HT1080 (cell line): ENCODE results near the gene CAT. TPM values are rescaled to one million over a fixed set of nuclear protein-coding genes. Genes with fewer than 3 reads are reported as not detected.
"Not testable (repeated sequence)": the region's sequence is repeated elsewhere in the genome, so short reads cannot be mapped to it uniquely, and the experiment has no call there.

Experiments used
- DNase-seq: peaks from one replicate; pipeline ENCODE4 v3.0.0-alpha.2; 2015; ENCODE audit warnings: low read depth
- total RNA-seq: library from RNA; depleted of rRNA; stranded (reverse); fragments of >200 nt; shearing (Covaris generic); gene quantifications from 2 replicates; pipeline ENCODE4 v1.2.3, GENCODE V29; 2014

Gene CAT
- total RNA-seq, 1 experiment from 2014 or later, result 34.1 TPM

DNA sequence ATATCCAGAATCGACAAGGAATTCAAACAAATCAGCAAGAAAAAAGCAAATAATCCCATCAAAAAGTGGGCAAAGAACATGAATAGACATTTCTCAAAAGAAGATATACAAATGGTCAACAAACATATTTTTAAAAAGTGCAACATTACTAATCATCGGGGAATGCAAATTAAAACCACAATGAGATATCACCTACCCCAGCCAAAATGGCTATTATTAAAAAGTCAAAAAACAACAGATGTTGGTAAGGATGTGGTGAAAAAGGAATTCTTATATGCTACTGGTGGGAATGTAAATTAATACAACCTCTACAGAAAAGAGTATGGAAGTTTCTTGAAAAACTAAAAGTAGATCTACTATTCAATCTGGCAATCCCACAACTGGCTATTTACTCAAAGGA lies 13.9 kb upstream of the CAT start:
- DNase-seq, result not testable (repeated sequence)

- no peak for DNase-seq
Observed at GRCh38 chr11:34425360-34425759, 13.4 kb upstream of the CAT start.

GRCh38 chr11:34425867-34426266 lies 12.9 kb upstream of the CAT start:
- DNase-seq, result no peak

DNA sequence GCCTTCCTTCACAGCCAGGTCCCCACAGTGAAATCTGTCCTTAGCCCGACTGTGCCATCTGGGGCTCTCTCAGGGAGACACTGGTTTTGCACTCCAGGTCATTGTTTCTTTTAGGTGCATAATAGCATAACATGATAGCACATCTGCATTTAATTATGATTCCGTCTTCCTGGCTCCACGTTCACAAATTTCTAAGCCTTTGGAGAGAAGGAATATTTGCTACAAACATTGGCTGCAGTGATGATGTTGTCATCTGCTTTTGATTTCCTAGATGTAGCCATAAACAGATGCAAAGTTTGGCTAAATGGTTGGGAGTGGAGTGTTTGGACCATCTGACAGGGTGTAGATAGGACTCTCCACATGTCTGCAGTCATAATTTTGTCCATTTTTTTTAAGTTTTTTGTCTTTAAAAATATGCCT lies 12.0 kb upstream of the CAT start:
- no peak for DNase-seq

GRCh38 chr11:34427186-34427805 lies 11.4 kb upstream of the CAT start:
- DNase-seq, result peak; percentile 82

GRCh38 chr11:34431979-34432378 lies 6.8 kb upstream of the CAT start:
- DNase-seq, result no peak

- DNase-seq, result no peak
Observed at GRCh38 chr11:34432822-34433221, 5.9 kb upstream of the CAT start.

GRCh38 chr11:34433899-34434298 lies 4.8 kb upstream of the CAT start:
- DNase-seq, result no peak

DNA sequence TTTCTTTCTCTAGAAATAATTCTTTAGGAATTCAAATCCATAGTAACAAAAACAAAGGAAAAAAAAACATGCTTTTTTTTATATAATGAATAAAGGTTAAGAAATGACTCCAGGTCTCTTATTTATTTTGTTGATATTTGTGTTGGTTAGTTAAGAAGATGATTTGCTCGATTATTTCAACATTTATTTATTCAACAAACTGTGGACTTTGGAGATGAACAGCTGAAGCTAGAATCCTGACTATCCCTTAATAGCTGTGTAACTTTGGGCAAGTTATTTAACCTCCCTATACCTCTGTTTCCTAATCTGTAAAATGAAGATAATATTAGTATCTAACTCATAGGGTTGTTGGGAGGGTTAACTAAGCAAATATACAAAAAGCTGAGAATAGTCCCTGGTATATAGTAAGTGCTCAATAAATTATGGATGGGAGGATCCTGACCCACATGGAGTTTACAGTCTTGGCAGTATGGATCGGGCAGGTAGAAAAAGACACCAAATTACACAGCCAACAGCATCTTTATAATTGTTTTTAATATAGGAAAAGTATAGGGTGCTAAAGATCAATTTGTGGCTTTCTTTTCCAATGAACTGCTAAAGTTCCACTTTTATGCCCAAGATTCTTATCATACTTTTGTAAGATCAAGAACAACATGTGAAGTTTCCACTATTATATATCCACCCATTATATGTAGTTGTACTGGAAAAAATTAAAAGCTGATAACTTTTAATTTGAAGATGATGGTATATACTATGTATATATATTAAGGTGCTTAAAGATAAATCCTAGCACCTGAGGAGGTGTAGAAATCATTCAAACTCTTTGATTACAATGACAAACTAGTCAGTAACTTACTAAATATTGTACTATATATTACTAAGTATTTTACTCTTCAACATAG lies 1.3 kb upstream of the CAT start:
- DNase-seq, result no peak

GRCh38 chr11:34439610-34440198 lies 970 bp downstream of the CAT start:
- DNase-seq, result no peak

DNA sequence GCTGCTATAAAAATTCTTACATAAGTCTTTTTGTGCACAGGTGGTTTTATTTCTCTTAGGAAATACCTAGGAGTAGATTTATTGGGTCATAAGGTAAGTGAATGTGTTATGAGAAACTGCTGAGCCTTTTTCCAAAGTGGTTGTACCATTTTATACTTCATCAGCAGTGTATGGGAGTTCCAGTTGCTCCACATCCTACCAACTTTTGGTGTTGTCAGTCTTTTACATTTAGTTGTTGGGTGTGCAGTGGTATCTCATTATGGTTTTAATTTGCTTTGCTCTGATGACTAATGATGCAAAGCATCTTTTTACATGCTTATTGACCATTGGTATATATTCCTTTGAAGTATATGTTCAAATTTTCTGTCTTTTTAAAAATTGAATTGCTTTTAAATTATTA lies 3.1 kb downstream of the CAT start:
- DNase-seq, result no peak

GRCh38 chr11:34443136-34443535 lies 4.4 kb downstream of the CAT start:
- DNase-seq, result no peak

DNA sequence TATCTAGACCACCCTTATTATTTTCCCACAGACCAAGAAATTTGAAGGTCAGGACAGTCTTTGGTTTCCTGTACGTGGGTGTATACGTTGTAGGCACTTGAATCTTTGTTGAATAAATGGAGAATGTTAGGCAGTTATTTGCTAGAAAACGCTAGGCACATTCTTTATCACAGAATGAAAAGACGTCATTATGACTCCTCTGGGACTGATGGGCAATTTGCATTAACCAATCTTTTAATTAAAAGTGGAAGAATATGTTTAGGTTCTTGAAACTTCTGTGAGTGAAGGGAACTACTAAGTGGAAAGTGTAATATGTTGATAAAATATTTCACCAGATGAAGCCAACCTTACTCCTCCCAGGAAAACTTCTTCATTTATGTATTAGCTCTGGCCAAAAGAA lies 5.7 kb downstream of the CAT start:
- no peak for DNase-seq

DNA sequence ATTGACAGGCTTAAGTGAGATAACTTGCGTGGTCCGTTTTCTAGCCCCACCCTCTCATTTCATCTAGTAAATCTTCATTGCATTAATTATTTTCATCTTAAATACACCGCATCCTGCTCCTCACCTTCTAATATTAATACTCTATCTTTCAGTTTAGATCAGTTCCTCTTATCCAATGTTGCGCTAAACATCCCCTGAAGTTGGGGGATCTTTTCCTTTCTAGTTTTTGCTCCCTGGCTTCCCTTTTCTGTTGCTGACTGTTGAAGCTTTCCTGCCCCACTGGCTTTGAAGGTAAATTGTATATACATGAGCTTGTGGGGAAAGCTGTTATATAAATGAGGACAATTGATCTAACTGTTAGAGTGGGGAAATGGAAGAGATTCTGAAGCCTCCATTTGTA lies 7.2 kb downstream of the CAT start:
- DNase-seq, result no peak

DNA sequence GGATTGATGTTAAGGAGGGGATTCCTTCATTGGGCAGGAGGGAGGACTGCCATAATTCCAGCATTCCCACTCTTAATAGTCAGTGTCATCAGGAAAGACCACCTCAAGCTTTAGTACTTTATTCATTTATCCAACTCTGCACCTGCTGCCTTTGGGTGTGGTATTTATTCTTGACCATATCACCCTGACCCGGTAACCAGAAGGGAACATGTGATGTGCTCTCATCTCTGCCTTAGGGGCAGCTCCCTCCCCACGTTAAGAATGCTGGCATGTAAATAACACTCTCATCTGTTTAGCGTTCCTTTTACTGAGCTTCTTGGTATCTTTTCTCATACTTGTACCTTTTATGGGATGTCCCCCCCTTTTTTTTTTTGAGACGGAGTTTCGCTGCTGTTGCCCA lies 7.7 kb downstream of the CAT start:
- DNase-seq, result no peak

GRCh38 chr11:34447044-34447443 lies 8.3 kb downstream of the CAT start:
- DNase-seq, result no peak

- DNase-seq, result no peak
Observed at GRCh38 chr11:34448223-34448994, 9.7 kb downstream of the CAT start.

- DNase-seq, result peak; percentile 78
Observed at GRCh38 chr11:34449013-34449412, 10.3 kb downstream of the CAT start.

GRCh38 chr11:34451053-34451452 lies 12.3 kb downstream of the CAT start:
- DNase-seq, result no peak

DNA sequence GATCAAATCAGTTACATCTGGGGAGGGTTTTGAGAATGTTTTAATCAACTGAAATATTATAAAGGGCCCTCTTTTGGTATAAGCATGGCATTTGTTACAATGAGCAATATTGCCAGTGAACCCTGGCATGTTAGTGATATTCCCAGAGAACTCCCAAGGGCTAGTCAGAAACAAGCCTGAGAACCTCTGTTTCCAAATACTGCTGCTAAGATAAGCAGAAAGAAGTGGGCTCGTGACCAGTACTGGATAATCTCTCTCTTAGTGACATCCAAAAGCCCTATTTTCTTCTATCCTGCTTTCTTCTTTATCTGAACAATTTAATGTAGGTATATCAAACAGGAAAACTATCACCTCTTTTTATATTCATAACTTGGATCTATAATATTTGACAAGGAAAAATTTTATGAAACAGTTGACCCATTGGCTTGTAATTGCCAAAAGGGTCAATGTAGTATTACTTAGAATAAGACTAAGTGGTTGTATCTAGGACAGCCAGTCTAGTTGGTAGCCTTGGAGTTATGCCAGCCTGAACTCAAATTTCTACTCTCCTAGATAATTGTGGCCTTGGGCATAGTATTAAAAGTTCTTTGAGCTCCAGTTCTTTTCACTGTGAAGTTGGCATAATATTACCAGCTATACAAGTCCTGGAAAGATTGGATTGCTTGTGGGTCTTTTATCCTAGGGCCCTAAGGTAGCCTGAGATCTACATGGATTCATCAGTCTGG lies 15.7 kb downstream of the CAT start:
- DNase-seq, result no peak

- no peak for DNase-seq
Observed at GRCh38 chr11:34457607-34458006, 18.9 kb downstream of the CAT start.
